Tibial nerve (tissue), 4 donors: ENCODE data around the gene IWS1. TPM values are rescaled to one million over a fixed set of nuclear protein-coding genes. Genes with fewer than 3 reads are reported as not detected.
A peak's percentile ranks its signal among the peaks of the same experiment; 100 is the strongest.

ENCODE experiments used
- DNase-seq, 2 donors: peaks; one replicate each; pipeline ENCODE4 v3.0.0-alpha.2; 2019; ENCODE audit warnings: low spot score in 2 of 2
- H3K27ac ChIP-seq, 4 donors: fragments of 200-600 bp; sonication (generic) in 3 of 4; one replicate each; pipeline ENCODE4 v1.5.1; 2017 to 2019; ENCODE audit warnings: mild to moderate bottlenecking in 1 of 4
- H3K27me3 ChIP-seq, 2 donors: fragments of 200-600 bp; sonication (generic) in 1 of 2; one replicate each; pipeline versions ENCODE4 v1.5.1 to v1.6.0; 2017 to 2019
- H3K36me3 ChIP-seq, 3 donors: fragments of 200-600 bp; sonication (generic); one replicate each; pipeline ENCODE4 v1.5.1; 2018 to 2019
- H3K4me1 ChIP-seq, 4 donors: fragments of 200-600 bp; sonication (generic) in 3 of 4; one replicate each; pipeline ENCODE4 v1.5.1; 2017 to 2019
- H3K4me3 ChIP-seq, 4 donors: fragments of 200-600 bp; sonication (generic) in 3 of 4; one replicate each; pipeline ENCODE4 v1.5.1; 2017 to 2019; ENCODE audit warnings: mild to moderate bottlenecking in 1 of 4, moderate library complexity in 1 of 4
- H3K9me3 ChIP-seq, 4 donors: fragments of 200-600 bp; sonication (generic) in 3 of 4; one replicate each; pipeline ENCODE4 v1.5.1; 2017 to 2019
- EP300 ChIP-seq, 2 donors: sonication (generic); formaldehyde crosslinking; IDR thresholded peaks; one replicate each; pipeline ENCODE4 v1.6.1; 2017; ENCODE audit warnings: antibody characterized with exemption in 2 of 2, mild to moderate bottlenecking in 1 of 2
- POLR2A ChIP-seq, 2 donors: fragments of 450-650 bp; IDR thresholded peaks; one replicate each; pipeline ENCODE4 v1.6.1; 2017; ENCODE audit warnings: antibody characterized with exemption in 2 of 2, mild to moderate bottlenecking in 2 of 2, moderate library complexity in 2 of 2
- WGBS, 2 donors: methylation state at CpG; one replicate each; pipeline ENCODE4 v1.1.5; 2018; 5-methylcytosine and 5-hydroxymethylcytosine counted together
- total RNA-seq, 4 donors: library from RNA; depleted of rRNA; stranded (reverse); fragments of >200 nt; gene quantifications; one replicate each; pipeline ENCODE4 v1.1.0, GENCODE V29; 2016
- TF ChIP-seq, protein P1 (sequence below), 5 experiments: fragments of 200-600 bp in 3 of 5; fragments of 450-650 bp in 2 of 5; sonication (generic) in 3 of 5; IDR thresholded peaks; one replicate each; pipeline ENCODE4 v1.5.1; 2016 to 2019; ENCODE audit warnings: antibody characterized with exemption in 5 of 5, mild to moderate bottlenecking in 3 of 5, moderate library complexity in 2 of 5

IWS1 gene
- total RNA-seq, 4 donors from 2014 or later = 28.4 to 42.6 (median 39.6) TPM

DNA sequence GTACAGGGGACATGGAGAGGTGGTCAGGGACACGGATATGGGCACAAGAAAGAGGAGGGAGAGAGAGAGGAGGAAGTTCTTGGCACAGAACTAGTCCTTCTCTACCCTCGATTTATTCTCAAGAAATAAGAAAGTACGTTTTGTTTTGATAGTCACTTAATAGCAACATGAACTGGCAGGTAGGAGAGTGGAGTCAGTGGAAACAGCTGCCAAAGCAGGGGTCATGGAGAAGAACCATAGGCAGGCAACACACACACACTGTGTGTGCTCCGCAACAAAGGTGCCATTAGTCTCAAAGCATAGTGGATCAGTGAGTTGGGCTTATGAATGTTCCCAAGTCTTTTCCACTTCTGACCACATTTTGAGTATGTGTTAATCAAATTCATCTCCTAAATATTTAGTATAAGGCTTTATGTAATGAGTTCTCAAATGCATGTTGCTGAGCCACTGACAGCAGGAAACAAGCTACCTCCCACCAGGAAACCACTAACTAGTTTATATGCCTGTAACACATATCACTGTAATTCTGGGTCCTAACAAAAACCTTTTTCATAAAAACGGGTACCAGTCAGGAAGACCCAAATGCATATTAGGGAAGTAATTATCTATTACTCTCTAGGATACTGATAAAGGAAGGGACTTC, 41.1 kb downstream of the IWS1 start:
- H3K9me3 ChIP-seq = no peaks in the 10 kb centered on the region
- H3K27ac ChIP-seq = no peak overlapping the region
- no peak for DNase-seq
- 75 to 76% methylated on average over 5 of the region's 5 CpGs for WGBS, 2 donors
- no peaks in the 10 kb centered on the region for H3K27me3 ChIP-seq
- no peak overlapping the region for H3K4me3 ChIP-seq
- TF ChIP-seq, protein P1, sequence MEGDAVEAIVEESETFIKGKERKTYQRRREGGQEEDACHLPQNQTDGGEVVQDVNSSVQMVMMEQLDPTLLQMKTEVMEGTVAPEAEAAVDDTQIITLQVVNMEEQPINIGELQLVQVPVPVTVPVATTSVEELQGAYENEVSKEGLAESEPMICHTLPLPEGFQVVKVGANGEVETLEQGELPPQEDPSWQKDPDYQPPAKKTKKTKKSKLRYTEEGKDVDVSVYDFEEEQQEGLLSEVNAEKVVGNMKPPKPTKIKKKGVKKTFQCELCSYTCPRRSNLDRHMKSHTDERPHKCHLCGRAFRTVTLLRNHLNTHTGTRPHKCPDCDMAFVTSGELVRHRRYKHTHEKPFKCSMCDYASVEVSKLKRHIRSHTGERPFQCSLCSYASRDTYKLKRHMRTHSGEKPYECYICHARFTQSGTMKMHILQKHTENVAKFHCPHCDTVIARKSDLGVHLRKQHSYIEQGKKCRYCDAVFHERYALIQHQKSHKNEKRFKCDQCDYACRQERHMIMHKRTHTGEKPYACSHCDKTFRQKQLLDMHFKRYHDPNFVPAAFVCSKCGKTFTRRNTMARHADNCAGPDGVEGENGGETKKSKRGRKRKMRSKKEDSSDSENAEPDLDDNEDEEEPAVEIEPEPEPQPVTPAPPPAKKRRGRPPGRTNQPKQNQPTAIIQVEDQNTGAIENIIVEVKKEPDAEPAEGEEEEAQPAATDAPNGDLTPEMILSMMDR (IDR thresholded peaks at IDR 0.05) = no peak
- TF ChIP-seq EP300 (IDR thresholded peaks at IDR 0.05) (no peak), POLR2A (IDR thresholded peaks at IDR 0.05) (no peak)
- peaks cover 0 to 100% (median 26%) of the 10 kb centered on the region in 3 donors for H3K36me3 ChIP-seq
- no peaks in the 10 kb centered on the region for H3K4me1 ChIP-seq

DNA sequence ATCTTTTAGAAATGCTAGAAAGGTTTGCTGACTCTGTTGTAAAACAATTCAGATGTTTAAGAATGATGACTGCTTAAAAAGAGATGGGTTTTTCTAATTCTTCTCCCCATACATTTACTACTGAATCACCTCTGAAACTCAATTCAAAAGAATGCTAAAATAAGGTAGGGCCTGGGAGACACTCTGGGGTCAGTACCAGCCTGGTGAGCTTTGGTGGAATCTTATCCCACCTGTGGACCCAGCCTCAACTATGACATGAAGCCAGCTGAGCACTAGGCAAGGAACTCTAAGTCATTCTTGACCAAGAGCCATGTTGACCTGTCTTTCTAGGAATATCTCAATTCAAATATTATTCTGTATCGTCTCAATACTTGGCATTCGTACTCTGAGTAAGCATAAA, 44.3 kb downstream of the IWS1 start:
- 48 to 62% methylated on average over 2 of the region's 2 CpGs for WGBS, 2 donors
- no peak overlapping the region for H3K27ac ChIP-seq
- no peaks in the 10 kb centered on the region for H3K4me1 ChIP-seq
- H3K4me3 ChIP-seq = no peak overlapping the region
- H3K27me3 ChIP-seq = no peaks in the 10 kb centered on the region
- H3K9me3 ChIP-seq = no peaks in the 10 kb centered on the region
- no peak for TF ChIP-seq EP300 (IDR thresholded peaks at IDR 0.05)
- no peak for TF ChIP-seq POLR2A (IDR thresholded peaks at IDR 0.05)
- TF ChIP-seq, protein P1 (IDR thresholded peaks at IDR 0.05) = no peak
- no peak for DNase-seq
- H3K36me3 ChIP-seq = peaks cover 0 to 73% (median 13%) of the 10 kb centered on the region in 3 donors

DNA sequence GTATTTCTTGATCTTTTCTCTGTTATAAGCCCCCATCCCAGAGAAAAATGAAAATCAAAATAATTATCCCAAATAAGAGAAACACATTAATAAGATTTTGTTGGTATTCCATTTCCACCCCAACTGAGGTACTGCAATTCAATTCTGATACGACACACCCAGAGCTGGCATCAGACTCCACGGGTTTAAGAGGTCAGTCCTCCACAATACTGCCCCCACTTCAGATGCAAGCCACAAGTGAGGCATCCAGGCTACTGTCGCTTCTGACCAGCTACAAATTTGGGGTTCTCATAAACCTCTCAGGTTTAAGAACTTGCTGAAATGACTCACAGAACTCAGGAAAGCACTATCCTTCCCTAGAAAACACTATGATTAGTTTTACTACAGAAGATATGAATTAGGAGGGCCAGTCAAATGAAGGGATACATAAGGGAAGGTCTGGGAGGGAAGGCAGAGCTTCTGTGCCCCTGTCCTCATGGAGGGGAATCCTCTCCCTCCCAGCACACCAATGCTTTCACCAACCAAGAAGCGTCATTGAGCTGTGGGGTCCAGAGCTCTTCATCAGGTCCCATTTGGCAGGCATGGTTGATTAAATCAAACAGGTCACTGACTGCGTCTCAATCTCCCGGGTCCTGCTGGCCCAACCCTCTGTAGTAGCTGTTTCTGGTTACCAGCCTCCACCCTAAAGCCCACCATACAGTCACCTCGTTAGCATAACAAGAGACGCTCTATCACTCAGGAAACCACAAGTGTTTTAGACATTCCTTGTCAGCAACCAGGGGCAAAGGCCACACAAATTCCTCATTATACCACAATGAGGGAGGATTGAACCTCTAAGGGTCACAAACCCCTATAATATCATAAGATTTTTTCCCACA, 46.2 kb downstream of the IWS1 start:
- Histone ChIP-seq H3K4me3 (no peak overlapping the region), H3K27ac (no peak overlapping the region), H3K9me3 (no peaks in the 10 kb centered on the region), H3K4me1 (no peaks in the 10 kb centered on the region), H3K36me3 (peaks cover 0 to 54% (median 9%) of the 10 kb centered on the region in 3 donors), H3K27me3 (no peaks in the 10 kb centered on the region)
- DNase-seq = no peak
- TF ChIP-seq, protein P1 (IDR thresholded peaks at IDR 0.05) = no peak
- TF ChIP-seq EP300 (IDR thresholded peaks at IDR 0.05) = no peak
- TF ChIP-seq POLR2A (IDR thresholded peaks at IDR 0.05) = no peak
- 50 to 55% methylated on average over 8 of the region's 8 CpGs for WGBS, 2 donors

DNA sequence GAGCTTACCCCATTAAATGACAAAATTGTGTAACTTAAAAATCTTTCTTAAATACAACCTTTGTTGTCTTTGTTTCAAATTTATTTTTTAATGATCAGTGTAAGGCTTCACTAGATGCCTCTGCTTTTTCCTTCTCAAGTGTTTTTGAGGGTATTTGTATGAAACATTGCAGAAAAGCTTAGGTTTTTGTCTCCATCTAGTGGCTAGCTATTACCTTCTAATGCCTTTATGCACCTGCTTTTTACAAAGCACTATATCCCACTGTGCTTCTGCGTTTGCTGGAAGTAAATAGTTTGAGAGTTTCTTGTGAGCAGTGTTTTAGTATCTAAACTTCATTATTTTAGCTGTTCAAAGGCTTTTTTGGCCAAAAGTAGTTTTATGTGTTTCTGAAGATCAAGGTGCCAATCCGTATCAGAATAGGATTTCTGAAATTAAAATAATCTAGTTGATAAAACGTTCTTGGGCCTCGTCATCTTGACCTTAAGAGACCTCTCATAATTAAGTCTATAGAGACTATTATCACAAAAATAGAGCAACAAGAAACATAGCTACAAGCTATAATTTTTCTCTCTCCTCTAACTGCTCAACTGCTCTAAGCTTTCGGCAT, 47.0 kb downstream of the IWS1 start:
- H3K9me3 ChIP-seq = no peaks in the 10 kb centered on the region
- no peaks in the 10 kb centered on the region for H3K4me1 ChIP-seq
- peaks cover 0 to 46% (median 9%) of the 10 kb centered on the region in 3 donors for H3K36me3 ChIP-seq
- H3K27ac ChIP-seq = no peak overlapping the region
- DNase-seq = no peak
- H3K27me3 ChIP-seq = no peaks in the 10 kb centered on the region
- WGBS, 2 donors = 52 to 62% methylated on average over 5 of the region's 5 CpGs
- H3K4me3 ChIP-seq = no peak overlapping the region
- TF ChIP-seq EP300 (IDR thresholded peaks at IDR 0.05) = no peak
- TF ChIP-seq, protein P1 (IDR thresholded peaks at IDR 0.05) = peak; percentile 42 to 69 (median 57)

DNA sequence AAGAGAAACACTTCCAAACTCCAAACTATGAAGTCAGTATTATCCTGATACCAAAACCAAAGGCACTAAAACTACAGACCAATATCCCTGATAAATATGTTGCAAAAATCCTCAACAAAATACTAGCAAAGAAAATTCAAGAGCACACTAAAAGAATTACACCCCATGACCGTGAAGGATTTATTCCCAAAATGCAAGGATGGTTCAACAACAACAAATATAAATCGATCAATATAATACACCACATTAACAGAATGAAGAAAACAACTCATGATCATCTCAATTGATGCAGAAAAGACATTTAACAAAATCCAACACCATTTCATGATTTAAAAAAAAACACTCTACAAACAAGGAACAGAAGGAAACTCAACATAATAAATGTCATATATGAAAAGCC, 50.5 kb downstream of the IWS1 start:
- WGBS, 2 donors = 97 to 99% methylated on average over 2 of the region's 2 CpGs
- Histone ChIP-seq H3K36me3 (peaks cover 0 to 11% (median 0%) of the 10 kb centered on the region in 3 donors), H3K27me3 (no peaks in the 10 kb centered on the region), H3K27ac (no peak overlapping the region), H3K4me3 (no peak overlapping the region), H3K9me3 (no peaks in the 10 kb centered on the region), H3K4me1 (no peaks in the 10 kb centered on the region)
- no peak for DNase-seq
- no peak for TF ChIP-seq EP300 (IDR thresholded peaks at IDR 0.05)
- TF ChIP-seq POLR2A (IDR thresholded peaks at IDR 0.05) = no peak
- TF ChIP-seq, protein P1 (IDR thresholded peaks at IDR 0.05) = no peak
